ENCODE data around the gene PRLR.

PRLR gene

GRCh38 chr5:35004200-35004599 is 226.1 kb downstream of the PRLR start:
- no peaks in the 10 kb centered on the region for H3K9me3 Mint-ChIP-seq
- H3K27me3 Mint-ChIP-seq, result peaks cover 31% of the 10 kb centered on the region
- H3K4me1 Mint-ChIP-seq, result no peaks in the 10 kb centered on the region

GRCh38 chr5:35003018-35003957 is 227.0 kb downstream of the PRLR start:
- Mint-ChIP-seq H3K4me3 (no peak overlapping the region), H3K27ac (no peak overlapping the region), H3K36me3 (ENCODE audit: low read depth) (no peaks in the 10 kb centered on the region), H3K4me1 (no peaks in the 10 kb centered on the region), H3K9me3 (no peaks in the 10 kb centered on the region), H3K27me3 (peaks cover 28% of the 10 kb centered on the region)
- DNase-seq (peak; percentile 71), ATAC-seq (no peak)

More at GRCh38 chr5:35004200-35004599, 226.1 kb downstream of the PRLR start:
- H3K36me3 Mint-ChIP-seq (ENCODE audit: low read depth), result no peaks in the 10 kb centered on the region
- H3K4me3 Mint-ChIP-seq, result no peak overlapping the region
- no peak overlapping the region for H3K27ac Mint-ChIP-seq
- no peak for DNase-seq
- no peak for ATAC-seq

GRCh38 chr5:35002459-35002858 is 227.8 kb downstream of the PRLR start:
- ATAC-seq (no peak), DNase-seq (no peak)
- Mint-ChIP-seq H3K9me3 (no peaks in the 10 kb centered on the region), H3K36me3 (ENCODE audit: low read depth) (no peaks in the 10 kb centered on the region), H3K27me3 (peaks cover 27% of the 10 kb centered on the region), H3K4me3 (no peak overlapping the region), H3K4me1 (no peaks in the 10 kb centered on the region), H3K27ac (no peak overlapping the region)

GRCh38 chr5:35001842-35002241 is 228.4 kb downstream of the PRLR start:
- DNase-seq, result no peak
- no peak for ATAC-seq
- Mint-ChIP-seq H3K4me3 (no peak overlapping the region), H3K4me1 (no peaks in the 10 kb centered on the region), H3K27ac (no peak overlapping the region), H3K36me3 (ENCODE audit: low read depth) (no peaks in the 10 kb centered on the region), H3K27me3 (peaks cover 24% of the 10 kb centered on the region), H3K9me3 (no peaks in the 10 kb centered on the region)
